Vagina (tissue), 2 donors: ENCODE data around the gene CD9. TPM values are rescaled to one million over a fixed set of nuclear protein-coding genes. Genes with fewer than 3 reads are reported as not detected.

Source experiments
- DNase-seq, 2 donors: peaks; one replicate each; pipeline ENCODE4 v3.0.0-alpha.2; 2017; ENCODE audit errors: extremely low spot score in 2 of 2
- H3K27ac ChIP-seq: fragments of 200-600 bp; sonication (generic); one replicate; pipeline ENCODE4 v1.5.1; 2019
- H3K27me3 ChIP-seq: fragments of 200-600 bp; sonication (generic); one replicate; pipeline ENCODE4 v1.5.1; 2019
- H3K36me3 ChIP-seq, 2 donors: fragments of 200-600 bp; sonication (generic); one replicate each; pipeline ENCODE4 v1.5.1; 2017 to 2019
- H3K4me1 ChIP-seq: fragments of 200-600 bp; sonication (generic); one replicate; pipeline ENCODE4 v1.5.1; 2019
- H3K4me3 ChIP-seq, 2 donors: fragments of 200-600 bp; sonication (generic); 1 replicate in 1 of 2; 2 replicates in 1 of 2; pipeline ENCODE4 v1.5.1; 2016 to 2019
- H3K9me3 ChIP-seq: fragments of 200-600 bp; sonication (generic); one replicate; pipeline ENCODE4 v1.5.1; 2019
- POLR2A ChIP-seq, 2 donors: fragments of 450-650 bp; IDR thresholded peaks; one replicate each; pipeline ENCODE4 v1.6.1; 2017; ENCODE audit warnings: antibody characterized with exemption in 2 of 2, mild to moderate bottlenecking in 2 of 2, moderate library complexity in 2 of 2
- POLR2AphosphoS5 ChIP-seq, 2 donors: sonication (generic); formaldehyde crosslinking; IDR thresholded peaks; one replicate each; pipeline ENCODE4 v1.9.0; 2017; ENCODE audit warnings: antibody characterized with exemption in 2 of 2, mild to moderate bottlenecking in 2 of 2, low read depth in 1 of 2; ENCODE audit not compliant: insufficient read depth in 1 of 2
- intact Hi-C: fragments of 100-400 bp; cut with DNase I; formaldehyde crosslinking; loops from one replicate; pipeline ENCODE4 v1.15.1; 2023
- total RNA-seq: library from RNA; depleted of rRNA; stranded (reverse); fragments of >200 nt; gene quantifications from one replicate; pipeline ENCODE4 v1.2.3, GENCODE V29; 2016
- TF ChIP-seq, protein P1 (sequence below), 3 experiments: fragments of 450-650 bp in 2 of 3; fragments of 200-600 bp in 1 of 3; sonication (generic) in 1 of 3; IDR thresholded peaks; one replicate each; pipeline ENCODE4 v1.5.1; 2017 to 2019; ENCODE audit warnings: antibody characterized with exemption in 3 of 3, mild to moderate bottlenecking in 2 of 3, moderate library complexity in 2 of 3

CD9 gene
- total RNA-seq, 1 donor from 2014 or later: 366 TPM

DNA sequence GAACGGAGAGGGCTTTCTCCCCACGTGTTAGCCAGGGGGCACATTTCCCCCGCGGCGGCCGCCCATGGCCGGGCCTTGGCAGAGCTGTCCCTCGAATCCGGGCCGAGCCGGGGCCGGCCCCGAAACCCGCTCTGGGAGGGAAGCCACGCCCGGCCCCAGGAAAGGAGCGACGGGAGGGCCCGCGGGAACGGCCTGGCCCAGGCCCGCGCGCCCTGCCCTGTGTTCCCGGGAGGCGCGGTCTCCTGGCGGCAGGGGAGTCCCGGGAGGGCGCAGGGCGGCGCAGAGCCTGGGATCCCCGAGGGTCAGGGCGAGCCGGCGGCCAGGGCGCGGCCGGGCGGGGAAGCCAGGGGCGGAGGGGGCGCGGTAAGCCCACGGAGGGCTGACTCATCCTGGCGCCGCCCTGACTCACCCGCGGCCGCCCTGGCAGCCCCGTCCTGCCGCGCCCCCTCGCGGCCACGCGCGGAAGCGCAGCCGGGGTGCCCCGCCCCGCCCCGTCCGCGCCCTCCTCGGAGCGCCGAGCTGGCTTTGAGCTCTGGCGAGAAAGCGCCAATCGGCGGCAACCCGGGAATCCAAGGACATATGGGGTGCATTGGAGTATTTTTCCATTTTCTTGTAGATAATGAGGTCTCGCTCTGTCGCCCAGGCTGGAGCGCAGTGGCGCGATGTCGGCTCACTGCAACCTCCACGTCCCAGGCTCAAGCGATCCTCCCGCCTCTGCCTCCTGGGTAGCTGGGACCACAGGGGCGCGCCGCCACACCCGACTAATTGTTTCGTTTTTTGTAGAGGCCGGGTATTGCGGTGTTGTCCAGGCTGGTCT lies 78.4 kb downstream of the CD9 start:
- Histone ChIP-seq H3K27me3 (no peaks in the 10 kb centered on the region), H3K36me3 (no peaks in the 10 kb centered on the region), H3K27ac (peak overlapping the region; percentile 86), H3K4me3 (peak overlapping the region; percentile 35 to 61), H3K9me3 (no peaks in the 10 kb centered on the region), H3K4me1 (peaks cover 47% of the 10 kb centered on the region)
- intact Hi-C loops: loop anchor here (1.0 kb wide), 1 partner anchor 82 kb away; no protein-coding TSS in a partner anchor
- TF ChIP-seq POLR2AphosphoS5 (IDR thresholded peaks at IDR 0.05; ENCODE audit: insufficient read depth in 1 of 2, low read depth in 1 of 2) (peak in 1 of 2 donors; percentile 59), POLR2A (IDR thresholded peaks at IDR 0.05) (peak in 1 of 2 donors; percentile 23)
- TF ChIP-seq, protein P1, sequence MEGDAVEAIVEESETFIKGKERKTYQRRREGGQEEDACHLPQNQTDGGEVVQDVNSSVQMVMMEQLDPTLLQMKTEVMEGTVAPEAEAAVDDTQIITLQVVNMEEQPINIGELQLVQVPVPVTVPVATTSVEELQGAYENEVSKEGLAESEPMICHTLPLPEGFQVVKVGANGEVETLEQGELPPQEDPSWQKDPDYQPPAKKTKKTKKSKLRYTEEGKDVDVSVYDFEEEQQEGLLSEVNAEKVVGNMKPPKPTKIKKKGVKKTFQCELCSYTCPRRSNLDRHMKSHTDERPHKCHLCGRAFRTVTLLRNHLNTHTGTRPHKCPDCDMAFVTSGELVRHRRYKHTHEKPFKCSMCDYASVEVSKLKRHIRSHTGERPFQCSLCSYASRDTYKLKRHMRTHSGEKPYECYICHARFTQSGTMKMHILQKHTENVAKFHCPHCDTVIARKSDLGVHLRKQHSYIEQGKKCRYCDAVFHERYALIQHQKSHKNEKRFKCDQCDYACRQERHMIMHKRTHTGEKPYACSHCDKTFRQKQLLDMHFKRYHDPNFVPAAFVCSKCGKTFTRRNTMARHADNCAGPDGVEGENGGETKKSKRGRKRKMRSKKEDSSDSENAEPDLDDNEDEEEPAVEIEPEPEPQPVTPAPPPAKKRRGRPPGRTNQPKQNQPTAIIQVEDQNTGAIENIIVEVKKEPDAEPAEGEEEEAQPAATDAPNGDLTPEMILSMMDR (IDR thresholded peaks at IDR 0.05): peak; percentile 64 to 94 (median 75)
- no peak for DNase-seq

DNA sequence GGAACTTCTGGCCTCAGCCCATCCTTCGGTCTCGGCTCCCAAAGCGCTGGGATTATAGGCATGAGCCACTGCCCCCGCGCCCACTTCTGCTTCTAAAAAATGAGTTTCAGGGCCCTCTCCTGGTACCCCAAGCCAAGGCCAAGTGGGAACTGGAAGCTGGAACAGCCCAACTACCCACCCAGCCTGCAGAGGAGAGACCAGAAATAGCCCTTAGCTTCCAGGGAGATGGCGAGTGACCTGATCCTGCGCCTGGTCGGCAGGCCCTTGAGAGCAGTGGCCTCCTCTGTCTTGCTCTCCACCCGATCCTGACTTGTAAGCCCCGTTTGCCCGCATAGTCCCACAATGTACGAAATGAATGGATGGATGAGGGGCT lies 79.0 kb downstream of the CD9 start:
- H3K9me3 ChIP-seq: no peaks in the 10 kb centered on the region
- H3K27ac ChIP-seq: peak overlapping the region; percentile 86
- no peaks in the 10 kb centered on the region for H3K36me3 ChIP-seq
- intact Hi-C loops: no loop called here
- no peak for DNase-seq
- no peak overlapping the region for H3K4me3 ChIP-seq
- no peak for TF ChIP-seq POLR2AphosphoS5 (IDR thresholded peaks at IDR 0.05; ENCODE audit: insufficient read depth in 1 of 2, low read depth in 1 of 2)
- TF ChIP-seq POLR2A (IDR thresholded peaks at IDR 0.05): no peak
- TF ChIP-seq, protein P1 (IDR thresholded peaks at IDR 0.05): no peak
- H3K27me3 ChIP-seq: no peaks in the 10 kb centered on the region
- peaks cover 41% of the 10 kb centered on the region for H3K4me1 ChIP-seq

DNA sequence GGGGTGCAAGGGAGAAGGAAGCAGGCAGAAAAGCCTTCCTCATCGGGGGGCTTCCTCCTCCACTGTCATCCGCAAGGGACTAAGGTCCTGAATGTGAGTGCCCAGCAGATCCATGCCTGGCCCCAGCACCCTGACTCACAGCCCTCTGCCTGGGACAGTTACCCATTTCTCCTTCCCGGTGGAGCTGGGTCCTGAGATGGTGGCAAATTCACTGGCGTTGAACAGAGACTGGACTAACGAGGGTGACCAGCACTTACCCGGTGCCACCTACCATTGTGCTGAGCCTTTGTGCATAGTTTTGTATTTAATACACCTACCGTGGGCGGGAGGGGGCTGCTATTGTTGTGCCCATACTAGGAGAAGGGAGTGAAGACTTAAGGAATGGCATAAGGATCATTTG lies 79.4 kb downstream of the CD9 start:
- no peak for DNase-seq
- peak overlapping the region; percentile 86 for H3K27ac ChIP-seq
- H3K36me3 ChIP-seq: no peaks in the 10 kb centered on the region
- H3K4me1 ChIP-seq: peaks cover 37% of the 10 kb centered on the region
- TF ChIP-seq, protein P1 (IDR thresholded peaks at IDR 0.05): no peak
- TF ChIP-seq POLR2A (IDR thresholded peaks at IDR 0.05) (no peak), POLR2AphosphoS5 (IDR thresholded peaks at IDR 0.05; ENCODE audit: insufficient read depth in 1 of 2, low read depth in 1 of 2) (no peak)
- H3K9me3 ChIP-seq: no peaks in the 10 kb centered on the region
- H3K27me3 ChIP-seq: no peaks in the 10 kb centered on the region
- no peak overlapping the region for H3K4me3 ChIP-seq
- intact Hi-C loops: no loop called here

DNA sequence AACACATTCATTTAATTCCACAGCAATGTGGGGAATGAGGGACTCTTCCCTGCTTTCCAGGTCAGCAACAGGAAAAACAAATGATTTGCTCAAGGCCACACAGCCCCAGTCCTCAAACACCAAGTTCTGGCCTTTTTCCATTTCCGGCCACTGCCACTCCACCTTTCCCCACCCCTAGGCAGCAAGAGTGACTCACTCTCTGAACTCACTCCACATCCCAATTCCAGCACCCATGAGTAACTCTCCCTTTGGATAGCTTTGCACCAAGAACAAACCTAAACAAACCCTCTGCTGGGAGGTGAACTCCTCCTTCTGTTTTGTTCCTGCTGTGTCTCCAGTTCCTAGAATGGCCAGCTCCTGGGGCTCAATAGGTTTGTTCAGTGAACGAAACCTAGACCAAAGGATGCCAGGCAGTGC lies 79.9 kb downstream of the CD9 start:
- Histone ChIP-seq H3K36me3 (no peaks in the 10 kb centered on the region), H3K4me3 (no peak overlapping the region), H3K9me3 (no peaks in the 10 kb centered on the region), H3K27ac (peak overlapping the region; percentile 86), H3K4me1 (peaks cover 33% of the 10 kb centered on the region), H3K27me3 (no peaks in the 10 kb centered on the region)
- intact Hi-C loops: no loop called here
- TF ChIP-seq POLR2AphosphoS5 (IDR thresholded peaks at IDR 0.05; ENCODE audit: insufficient read depth in 1 of 2, low read depth in 1 of 2): peak in 1 of 2 donors; percentile 85
- no peak for TF ChIP-seq POLR2A (IDR thresholded peaks at IDR 0.05)
- no peak for DNase-seq

DNA sequence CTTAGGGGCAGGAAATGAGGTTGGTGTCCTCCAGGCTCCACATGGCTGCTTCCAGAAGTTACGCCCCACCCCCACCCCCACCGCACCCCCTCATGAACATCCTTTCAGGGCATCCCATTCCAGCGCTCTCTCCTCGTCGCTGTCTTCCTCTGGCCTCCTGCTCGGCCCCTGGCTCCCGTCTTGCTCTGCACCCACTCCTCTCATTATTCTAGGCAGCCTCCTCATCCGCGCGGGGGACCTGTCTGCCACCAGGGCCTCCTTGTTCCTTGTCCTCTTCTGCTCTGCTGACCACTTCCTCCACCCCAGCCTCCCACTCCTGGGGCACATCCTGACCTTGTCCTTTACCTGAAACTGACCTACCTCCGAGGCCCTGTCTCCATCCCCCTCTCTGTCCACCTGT lies 80.5 kb downstream of the CD9 start:
- Histone ChIP-seq H3K4me3 (no peak overlapping the region), H3K4me1 (peaks cover 32% of the 10 kb centered on the region), H3K27ac (peak overlapping the region; percentile 86), H3K36me3 (no peaks in the 10 kb centered on the region), H3K9me3 (no peaks in the 10 kb centered on the region), H3K27me3 (no peaks in the 10 kb centered on the region)
- TF ChIP-seq POLR2AphosphoS5 (IDR thresholded peaks at IDR 0.05; ENCODE audit: insufficient read depth in 1 of 2, low read depth in 1 of 2): no peak
- TF ChIP-seq, protein P1 (IDR thresholded peaks at IDR 0.05): no peak
- TF ChIP-seq POLR2A (IDR thresholded peaks at IDR 0.05): no peak
- no peak for DNase-seq
- intact Hi-C loops: no loop called here
